GM12801 (cell line): ENCODE results near the gene CLMN.

Experiments used
- TF ChIP-seq, protein P1 (sequence below): IDR thresholded peaks from one replicate; pipeline ENCODE4 v1.5.1; 2011; ENCODE audit warnings: control low read depth; ENCODE audit not compliant: insufficient read length; ENCODE audit errors: extremely low read depth

Gene CLMN

DNA sequence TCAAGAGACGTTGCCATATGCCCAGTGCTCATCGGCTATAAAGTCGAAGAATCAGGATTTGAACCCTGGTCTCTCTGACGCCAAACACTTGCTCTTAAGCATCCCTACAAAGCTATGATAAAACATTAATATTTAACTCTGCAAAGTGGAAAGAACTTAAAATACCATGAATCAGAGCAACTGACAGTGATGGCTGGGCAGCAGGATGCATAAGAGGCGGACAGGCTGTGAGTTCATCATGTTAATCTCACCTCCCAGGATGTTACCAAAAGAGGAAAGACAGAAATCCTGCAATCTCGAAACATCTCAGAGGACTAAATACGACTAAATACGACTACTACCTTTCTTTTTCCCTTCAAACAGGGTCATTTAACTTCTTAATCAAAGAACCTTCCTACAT lies 168.1 kb downstream of the CLMN start:
- TF ChIP-seq, protein P1, sequence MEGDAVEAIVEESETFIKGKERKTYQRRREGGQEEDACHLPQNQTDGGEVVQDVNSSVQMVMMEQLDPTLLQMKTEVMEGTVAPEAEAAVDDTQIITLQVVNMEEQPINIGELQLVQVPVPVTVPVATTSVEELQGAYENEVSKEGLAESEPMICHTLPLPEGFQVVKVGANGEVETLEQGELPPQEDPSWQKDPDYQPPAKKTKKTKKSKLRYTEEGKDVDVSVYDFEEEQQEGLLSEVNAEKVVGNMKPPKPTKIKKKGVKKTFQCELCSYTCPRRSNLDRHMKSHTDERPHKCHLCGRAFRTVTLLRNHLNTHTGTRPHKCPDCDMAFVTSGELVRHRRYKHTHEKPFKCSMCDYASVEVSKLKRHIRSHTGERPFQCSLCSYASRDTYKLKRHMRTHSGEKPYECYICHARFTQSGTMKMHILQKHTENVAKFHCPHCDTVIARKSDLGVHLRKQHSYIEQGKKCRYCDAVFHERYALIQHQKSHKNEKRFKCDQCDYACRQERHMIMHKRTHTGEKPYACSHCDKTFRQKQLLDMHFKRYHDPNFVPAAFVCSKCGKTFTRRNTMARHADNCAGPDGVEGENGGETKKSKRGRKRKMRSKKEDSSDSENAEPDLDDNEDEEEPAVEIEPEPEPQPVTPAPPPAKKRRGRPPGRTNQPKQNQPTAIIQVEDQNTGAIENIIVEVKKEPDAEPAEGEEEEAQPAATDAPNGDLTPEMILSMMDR: no peak

DNA sequence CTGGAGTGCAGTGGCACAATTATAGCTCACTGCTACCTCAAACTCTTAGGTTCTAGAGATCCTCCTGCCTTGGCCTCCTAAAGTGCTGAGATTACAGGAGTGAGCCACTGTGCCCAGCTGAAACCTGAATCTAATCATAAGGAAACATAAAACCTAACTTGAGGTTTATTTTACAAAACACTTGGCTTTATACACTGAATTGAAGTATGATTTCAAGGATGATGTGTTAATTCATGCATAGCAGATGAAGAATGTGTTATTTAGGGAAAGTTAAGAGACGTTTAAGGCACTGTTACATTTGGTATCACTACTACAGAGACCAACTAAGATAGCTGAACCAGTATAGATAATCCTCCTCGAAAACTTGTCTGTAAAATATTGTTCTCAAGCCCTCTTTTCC lies 168.8 kb downstream of the CLMN start:
- TF ChIP-seq, protein P1: no peak

DNA sequence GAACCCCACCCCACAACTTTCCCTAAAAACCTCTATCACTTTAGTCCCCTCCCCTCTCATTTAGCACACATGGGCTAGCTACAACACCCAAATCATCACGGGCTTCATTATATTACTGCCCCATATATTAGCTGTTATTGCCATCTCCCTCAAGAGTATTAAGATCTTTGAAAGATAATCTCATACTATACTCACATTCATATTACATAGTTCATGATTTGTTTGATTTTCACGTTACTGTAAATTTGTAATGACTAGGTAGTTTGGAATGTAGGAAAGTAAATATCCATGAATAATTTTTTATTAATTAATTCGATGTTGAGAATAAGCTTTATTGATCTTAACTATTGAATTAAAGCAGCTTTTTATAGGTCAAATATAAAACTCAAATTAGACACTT lies 170.3 kb downstream of the CLMN start:
- TF ChIP-seq, protein P1: no peak

- TF ChIP-seq, protein P1: no peak
These were observed 172.1 kb downstream of the CLMN start for GRCh38 chr14:95147597-95147996.

GRCh38 chr14:95146079-95146771 lies 173.5 kb downstream of the CLMN start:
- TF ChIP-seq, protein P1: no peak

GRCh38 chr14:95144849-95145248 lies 174.9 kb downstream of the CLMN start:
- TF ChIP-seq, protein P1: no peak

DNA sequence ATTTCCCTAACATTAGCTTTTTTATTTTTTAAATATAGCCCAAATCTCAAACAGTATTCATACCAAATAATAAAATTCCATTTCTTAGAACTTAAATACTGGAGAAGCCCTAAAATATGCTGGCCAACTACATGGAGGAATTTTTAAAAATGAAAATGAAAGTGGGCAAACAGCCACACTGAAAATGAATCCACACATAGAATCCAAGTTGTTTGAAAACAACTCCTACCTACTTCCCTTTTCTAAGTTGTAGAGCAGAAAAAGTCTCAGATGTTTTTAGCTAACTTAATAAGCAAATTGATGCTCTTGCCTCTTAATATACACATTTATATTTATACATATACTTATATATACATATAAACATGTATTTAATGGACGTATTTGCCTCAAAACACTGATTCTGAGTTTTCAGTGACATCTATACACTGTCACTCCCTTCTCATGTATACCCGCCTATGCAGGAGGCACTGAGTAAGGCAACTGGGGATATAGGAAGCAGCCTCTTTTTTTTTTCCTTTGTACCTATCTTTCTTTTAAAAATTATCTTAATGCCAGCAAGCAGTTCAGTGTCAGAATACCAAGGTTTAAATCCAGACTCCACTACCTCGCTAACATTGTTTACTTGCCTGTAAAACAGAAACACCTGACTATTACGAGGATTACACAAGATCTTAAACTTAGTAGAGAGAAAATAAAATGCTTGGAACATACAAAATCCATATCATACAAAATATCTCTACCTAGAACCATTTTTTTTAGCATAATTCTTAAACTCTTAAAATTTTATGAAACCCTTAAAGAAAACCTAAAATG lies 175.7 kb downstream of the CLMN start:
- TF ChIP-seq, protein P1: no peak
